Measurements from ENCODE around the gene TSPEAR.
A peak's percentile ranks its signal among the peaks of the same experiment; 100 is the strongest.

Gene TSPEAR

GRCh38 chr21:44527983-44528633, 183.3 kb downstream of the TSPEAR start:
- DNase-seq (ENCODE audit: low read depth in 2 of 2), result no peak

- DNase-seq (ENCODE audit: low read depth in 2 of 2), result no peak
Observed at GRCh38 chr21:44527156-44527982, 184.0 kb downstream of the TSPEAR start.

- no peak for DNase-seq (ENCODE audit: low read depth in 2 of 2)
Observed at GRCh38 chr21:44526096-44526997, 185.0 kb downstream of the TSPEAR start.

- DNase-seq (ENCODE audit: low read depth in 2 of 2), result no peak
Observed at GRCh38 chr21:44525391-44526095, 185.8 kb downstream of the TSPEAR start.

- DNase-seq (ENCODE audit: low read depth in 2 of 2), result no peak
Observed at GRCh38 chr21:44524414-44525371, 186.7 kb downstream of the TSPEAR start.

- DNase-seq (ENCODE audit: low read depth in 2 of 2), result no peak
Observed at GRCh38 chr21:44523567-44524413, 187.6 kb downstream of the TSPEAR start.

GRCh38 chr21:44522753-44523204, 188.6 kb downstream of the TSPEAR start:
- DNase-seq (ENCODE audit: low read depth in 2 of 2), result no peak

- no peak for DNase-seq (ENCODE audit: low read depth in 2 of 2)
Observed at GRCh38 chr21:44521928-44522752, 189.2 kb downstream of the TSPEAR start.

GRCh38 chr21:44521301-44521927, 190.0 kb downstream of the TSPEAR start:
- DNase-seq (ENCODE audit: low read depth in 2 of 2), result no peak

- no peak for DNase-seq (ENCODE audit: low read depth in 2 of 2)
Observed at GRCh38 chr21:44520326-44521300, 190.8 kb downstream of the TSPEAR start.

- DNase-seq (ENCODE audit: low read depth in 2 of 2), result no peak
Observed at GRCh38 chr21:44519346-44520325, 191.7 kb downstream of the TSPEAR start.

GRCh38 chr21:44518686-44519085, 192.7 kb downstream of the TSPEAR start:
- DNase-seq (ENCODE audit: low read depth in 2 of 2), result no peak

GRCh38 chr21:44517175-44517899, 194.0 kb downstream of the TSPEAR start:
- peak; percentile 20 to 41 for DNase-seq (ENCODE audit: low read depth in 2 of 2)

GRCh38 chr21:44516828-44517174, 194.6 kb downstream of the TSPEAR start:
- no peak for DNase-seq (ENCODE audit: low read depth in 2 of 2)

GRCh38 chr21:44516342-44516741, 195.0 kb downstream of the TSPEAR start:
- no peak for DNase-seq (ENCODE audit: low read depth in 2 of 2)

Data from stimulated activated CD4-positive, alpha-beta T cell treated with anti-CD3 and anti-CD28 coated beads, Interleukin-4, amount 100 ng/mL, for 48 hours (primary cell).